Activated CD4-positive, alpha-beta T cell treated with anti-CD3 and anti-CD28 coated beads for 4 hours (primary cell): ENCODE results near the gene SLC6A7.

Experiments
- DNase-seq, 2 donors: peaks; one replicate each; pipeline ENCODE4 v3.0.0-alpha.2; 2020

Gene SLC6A7

DNA sequence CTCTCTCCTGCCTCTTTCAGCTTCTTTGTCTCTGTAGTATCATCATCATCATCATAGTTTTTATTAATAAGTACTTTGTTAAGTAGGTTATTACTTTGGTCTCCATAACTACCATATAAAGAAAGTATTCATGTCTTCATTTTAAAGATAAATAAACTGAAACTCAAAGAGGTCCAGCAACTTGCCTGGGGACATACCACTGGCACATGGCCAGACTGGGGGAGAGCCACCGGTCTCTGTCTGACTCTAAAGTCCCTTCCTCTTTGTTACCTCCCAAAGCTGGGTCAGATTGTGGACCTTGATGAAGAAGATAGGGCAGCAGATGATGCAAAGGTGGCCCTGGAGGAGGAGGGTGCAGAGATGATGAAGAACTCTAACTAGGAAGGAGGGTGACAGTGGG is 14.8 kb upstream of the SLC6A7 start:
- DNase-seq: no peak

GRCh38 chr5:150175536-150175935 is 14.3 kb upstream of the SLC6A7 start:
- DNase-seq: no peak

- no peak for DNase-seq
Measured at GRCh38 chr5:150176745-150177477, 13.0 kb upstream of the SLC6A7 start.

DNA sequence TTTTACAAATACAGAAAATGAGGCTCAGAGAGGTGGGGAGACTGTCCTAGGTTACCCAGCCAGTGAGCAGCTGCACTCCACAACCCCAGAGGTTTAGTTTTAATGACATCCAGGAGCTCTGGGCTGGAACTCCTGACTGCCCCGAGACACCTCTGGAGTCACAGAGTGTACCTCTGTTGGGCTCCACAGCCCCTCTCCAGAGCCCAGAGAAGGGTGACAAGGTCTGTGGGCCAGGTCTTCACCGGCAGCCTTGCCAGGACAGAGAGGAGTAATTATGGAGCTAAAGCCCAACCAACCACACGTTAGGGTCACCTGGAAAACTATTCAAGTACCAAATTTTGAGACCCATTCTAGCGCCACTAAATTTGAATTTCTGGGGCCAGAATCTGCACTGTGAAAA is 12.1 kb upstream of the SLC6A7 start:
- DNase-seq: no peak

GRCh38 chr5:150178262-150178661 is 11.6 kb upstream of the SLC6A7 start:
- DNase-seq: no peak

GRCh38 chr5:150179019-150179620 is 10.7 kb upstream of the SLC6A7 start:
- no peak for DNase-seq

GRCh38 chr5:150180241-150181026 is 9.4 kb upstream of the SLC6A7 start:
- DNase-seq: no peak

- no peak for DNase-seq
Measured at GRCh38 chr5:150181027-150181426, 8.8 kb upstream of the SLC6A7 start.

GRCh38 chr5:150181766-150182545 is 7.9 kb upstream of the SLC6A7 start:
- DNase-seq: no peak

DNA sequence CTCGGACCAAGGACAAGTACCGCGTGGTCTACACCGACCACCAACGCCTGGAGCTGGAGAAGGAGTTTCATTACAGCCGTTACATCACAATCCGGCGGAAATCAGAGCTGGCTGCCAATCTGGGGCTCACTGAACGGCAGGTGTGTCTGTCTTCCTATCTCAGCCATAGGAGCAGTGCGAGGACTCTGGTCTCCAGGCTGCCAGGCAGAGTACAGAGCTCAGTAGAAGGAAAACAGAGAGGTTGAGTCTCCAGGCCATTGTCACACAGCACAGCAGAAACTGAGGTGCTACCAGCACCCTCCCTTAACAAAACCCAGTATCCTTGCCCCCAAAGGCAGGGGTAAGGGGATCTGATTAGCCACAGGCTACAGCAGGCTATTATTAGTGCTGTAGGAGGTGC is 7.1 kb upstream of the SLC6A7 start:
- DNase-seq: no peak

GRCh38 chr5:150183436-150183835 is 6.4 kb upstream of the SLC6A7 start:
- DNase-seq: no peak

DNA sequence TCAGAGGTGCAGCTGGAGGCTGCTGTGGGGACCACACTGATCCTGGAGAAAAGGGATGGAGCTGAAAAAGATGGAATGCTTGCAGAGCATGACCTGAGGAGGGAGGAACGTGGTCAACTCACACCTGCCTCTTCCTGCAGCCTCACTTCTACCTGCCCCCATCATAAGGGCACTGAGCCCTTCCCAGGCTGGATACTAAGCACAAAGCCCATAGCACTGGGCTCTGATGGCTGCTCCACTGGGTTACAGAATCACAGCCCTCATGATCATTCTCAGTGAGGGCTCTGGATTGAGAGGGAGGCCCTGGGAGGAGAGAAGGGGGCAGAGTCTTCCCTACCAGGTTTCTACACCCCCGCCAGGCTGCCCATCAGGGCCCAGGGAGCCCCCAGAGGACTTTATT is 5.9 kb upstream of the SLC6A7 start:
- DNase-seq: no peak

DNA sequence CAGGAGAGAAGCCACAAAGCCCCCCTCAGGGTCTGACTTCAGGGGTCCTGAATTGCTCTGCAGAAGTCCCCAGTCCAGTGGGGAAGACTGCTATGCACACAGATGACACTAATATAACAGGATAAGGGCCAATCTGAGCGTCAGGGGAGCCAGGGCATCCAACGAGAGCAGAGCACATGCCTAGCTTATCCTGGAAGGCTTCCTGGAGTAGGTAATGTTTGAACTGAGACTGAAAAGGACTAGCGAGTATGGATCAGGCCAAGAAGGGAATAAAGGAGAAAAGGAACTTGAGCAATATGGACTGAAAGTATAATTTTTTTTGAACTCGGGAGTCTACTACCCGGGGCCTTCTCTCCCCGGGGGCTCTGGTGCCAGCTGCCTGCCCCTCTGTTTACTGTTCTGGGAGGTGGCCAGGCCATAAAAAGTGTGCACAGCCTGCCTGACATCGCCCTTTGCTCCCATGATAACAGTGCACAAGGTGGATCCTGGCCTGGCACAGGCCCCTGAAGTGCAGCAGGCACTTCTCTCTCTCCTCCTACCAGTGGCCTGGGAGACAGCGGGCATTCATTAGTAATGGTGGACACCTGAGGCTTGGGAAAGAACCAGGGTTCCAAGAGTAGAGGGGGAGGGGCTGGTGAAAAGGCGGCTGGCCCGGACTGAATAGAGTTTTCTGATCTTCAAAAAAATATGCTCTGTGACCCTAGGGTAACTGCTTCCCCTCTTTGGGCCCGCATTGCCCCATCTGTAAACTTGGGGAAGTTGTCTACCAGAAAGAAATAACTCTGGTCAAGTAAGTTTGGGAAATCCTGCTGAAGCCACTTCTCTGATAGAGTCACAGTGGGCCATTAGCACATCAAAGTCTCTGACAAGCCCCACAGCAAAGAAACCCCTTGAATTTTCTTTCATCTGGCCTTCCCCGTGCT is 4.6 kb upstream of the SLC6A7 start:
- DNase-seq: no peak

DNA sequence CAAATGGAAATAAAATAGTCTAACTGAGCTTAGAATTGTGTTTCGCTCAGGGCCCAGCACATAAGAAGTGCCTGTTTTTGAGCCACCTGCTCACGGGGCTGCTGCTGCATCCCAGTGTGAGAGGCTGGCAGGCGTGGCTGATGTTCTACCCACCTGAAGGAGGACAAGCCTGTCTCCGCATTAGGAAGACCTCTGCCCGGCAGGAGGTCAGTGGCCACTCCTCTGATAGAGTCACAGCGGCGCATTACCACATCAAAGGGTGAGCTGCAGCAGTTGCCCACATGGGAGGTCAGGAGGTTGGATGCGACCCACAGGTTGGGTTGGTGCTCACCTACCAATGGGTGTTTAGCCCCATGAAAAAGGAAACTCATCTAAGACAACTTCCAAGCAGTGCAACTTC is 3.7 kb upstream of the SLC6A7 start:
- no peak for DNase-seq

- no peak for DNase-seq
Measured at GRCh38 chr5:150186897-150187296, 3.0 kb upstream of the SLC6A7 start.

DNA sequence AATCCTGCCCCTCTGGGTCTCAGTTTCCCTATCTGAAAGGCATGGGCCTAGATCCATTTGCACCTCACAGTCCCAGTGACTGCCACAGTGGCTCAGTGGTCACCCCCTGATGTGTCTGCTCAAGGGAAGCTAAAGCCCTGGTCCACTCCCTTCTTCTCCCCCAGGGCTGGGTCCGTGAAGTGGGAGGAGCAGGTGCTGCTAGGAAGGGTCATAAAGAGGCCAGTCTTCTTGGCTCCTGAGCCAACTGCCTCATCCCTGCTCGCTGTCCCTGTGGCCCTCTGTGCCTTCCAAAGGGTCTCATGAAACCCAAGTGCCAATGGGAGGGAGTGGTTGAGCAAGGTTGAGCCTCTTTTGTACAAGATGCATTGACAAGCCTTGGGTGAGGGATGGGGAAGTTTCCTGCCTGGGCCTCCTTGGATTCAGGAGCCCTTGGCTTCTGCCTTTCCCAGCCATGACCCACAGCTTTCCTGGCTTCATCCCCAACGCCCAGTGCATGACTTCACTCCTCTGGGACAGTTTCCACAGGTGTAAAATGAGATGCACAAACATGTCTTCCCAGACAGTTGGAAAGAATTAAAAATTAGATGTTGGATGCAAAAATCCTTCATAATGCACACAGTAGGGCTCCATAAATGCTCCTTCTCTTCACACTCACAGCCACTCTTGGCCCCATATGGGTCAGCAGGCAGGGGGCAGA is 1.6 kb upstream of the SLC6A7 start:
- DNase-seq: no peak

DNA sequence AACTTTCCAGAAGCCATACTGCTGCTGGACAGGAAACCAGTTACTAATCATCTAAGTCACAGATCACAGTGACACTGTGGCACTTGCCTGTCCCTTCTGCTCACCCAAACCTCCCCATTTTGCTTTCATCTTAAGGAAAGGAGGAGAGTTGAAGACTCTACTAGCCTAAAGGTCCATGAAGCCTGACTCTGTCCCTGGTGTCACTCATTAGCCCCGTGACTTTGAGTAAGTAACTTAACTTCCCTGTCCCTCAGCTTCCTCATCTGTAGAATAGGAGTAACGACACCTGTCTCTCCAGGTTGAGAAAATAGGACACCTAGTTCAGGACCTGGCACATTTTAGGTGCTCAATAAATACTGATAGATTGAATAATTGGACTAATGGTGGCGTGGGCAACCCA is 536 bp upstream of the SLC6A7 start:
- no peak for DNase-seq

- DNase-seq: no peak
Measured at GRCh38 chr5:150190503-150190979, 679 bp downstream of the SLC6A7 start.

DNA sequence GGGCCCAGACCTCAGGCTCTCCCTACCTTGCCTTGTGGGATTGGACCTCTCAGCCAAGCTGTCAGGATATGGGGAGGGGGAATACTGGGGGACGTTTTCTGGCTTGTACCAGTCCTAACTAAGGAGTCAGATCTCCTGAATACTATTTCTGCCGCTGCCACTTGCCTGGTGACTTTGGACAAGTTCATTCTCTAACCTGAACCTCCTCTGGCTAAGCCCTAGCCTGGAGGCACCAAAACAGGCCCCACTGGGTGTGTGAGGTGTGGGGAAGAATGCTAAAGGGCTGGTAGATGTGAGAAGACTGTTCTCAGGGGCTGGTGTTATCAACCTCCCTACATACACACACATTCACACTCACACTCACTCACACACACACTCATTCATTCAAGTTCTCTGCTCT is 1.1 kb downstream of the SLC6A7 start:
- no peak for DNase-seq

DNA sequence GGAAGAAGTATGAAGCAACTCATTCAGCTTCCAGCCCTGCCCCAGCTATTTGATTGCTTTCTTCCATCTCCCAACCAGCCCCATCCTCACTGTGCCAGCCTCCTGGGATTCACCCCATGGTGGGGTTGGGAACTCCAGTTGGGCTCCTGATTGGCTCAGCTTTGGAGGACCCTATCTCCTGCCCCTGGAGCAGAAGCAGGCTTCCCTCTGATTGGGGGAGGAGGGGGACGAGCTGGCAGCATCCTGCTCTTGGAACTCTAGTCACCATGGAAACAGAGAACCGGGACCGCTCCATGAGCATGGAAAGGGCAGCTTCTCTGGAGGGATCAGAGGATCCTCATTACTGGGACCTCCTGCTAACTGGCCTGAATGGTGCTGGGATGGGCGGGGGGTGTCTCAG is 2.6 kb downstream of the SLC6A7 start:
- no peak for DNase-seq

- no peak for DNase-seq
Measured at GRCh38 chr5:150195736-150196485, 6.0 kb downstream of the SLC6A7 start.
